ENCODE results near the gene PRSS56.

DNA sequence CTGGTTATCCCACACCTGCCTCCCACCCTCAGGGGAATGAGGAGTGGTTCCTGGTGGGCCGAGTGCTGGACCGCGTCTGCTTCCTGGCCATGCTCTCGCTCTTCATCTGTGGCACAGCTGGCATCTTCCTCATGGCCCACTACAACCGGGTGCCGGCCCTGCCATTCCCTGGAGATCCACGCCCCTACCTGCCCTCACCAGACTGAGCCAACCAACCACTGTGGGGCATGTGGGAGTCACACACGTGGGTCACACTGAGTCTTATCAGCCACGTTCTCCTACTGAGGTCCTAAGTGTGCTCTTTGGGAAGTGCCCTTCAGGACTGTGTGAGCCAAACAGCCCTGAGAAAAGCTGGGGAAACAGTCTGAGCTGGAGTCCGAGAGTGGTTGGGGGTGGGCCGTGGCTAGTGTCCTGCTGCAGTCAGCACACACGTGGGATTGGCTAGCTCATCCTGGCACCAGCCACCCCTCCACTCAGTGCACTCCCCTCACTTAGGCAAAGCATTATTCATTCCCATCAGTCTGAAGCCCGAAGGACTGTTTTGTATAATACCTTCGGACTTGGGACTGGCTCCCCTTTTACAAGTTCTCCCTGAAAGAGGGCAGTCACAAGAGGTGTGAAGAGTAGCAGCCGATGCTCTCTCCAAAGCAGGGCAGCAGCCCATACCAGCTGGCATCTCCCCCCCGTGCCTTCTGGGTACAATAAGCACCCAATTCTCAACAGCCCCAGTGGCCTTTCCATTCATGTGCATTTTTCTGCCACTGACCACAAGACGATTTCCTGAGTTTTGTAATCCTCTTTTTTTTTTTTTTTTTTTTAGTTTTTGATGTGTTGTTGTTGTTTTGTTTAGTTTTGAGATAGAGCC lies 25.6 kb downstream of the PRSS56 start:
- no peak for TF ChIP-seq CTCF (IDR thresholded peaks at IDR 0.05)
- no peak for TF ChIP-seq POLR2A (IDR thresholded peaks at IDR 0.05)
